MG63 (cell line): ENCODE data around the gene PTPRD. TPM values are rescaled to one million over a fixed set of nuclear protein-coding genes. Genes with fewer than 3 reads are reported as not detected.
"Not testable (repeated sequence)": the region's sequence is repeated elsewhere in the genome, so short reads cannot be mapped to it uniquely, and the experiment has no call there.

Experiments
- DNase-seq: peaks from one replicate; pipeline ENCODE4 v3.0.0-alpha.2; 2020
- H3K27me3 ChIP-seq: fragments of 250-450 bp; sonication (Bioruptor Pico); 2 replicates; pipeline ENCODE4 v1.5.1; 2020; ENCODE audit warnings: mild to moderate bottlenecking, moderate library complexity
- H3K36me3 ChIP-seq: fragments of 250-450 bp; sonication (Bioruptor Pico); 2 replicates; pipeline ENCODE4 v1.5.1; 2020; ENCODE audit warnings: mild to moderate bottlenecking, moderate library complexity
- H3K4me3 ChIP-seq: fragments of 250-450 bp; sonication (Bioruptor Pico); 2 replicates; pipeline ENCODE4 v1.5.1; 2020; ENCODE audit warnings: mild to moderate bottlenecking, moderate library complexity
- H3K9me3 ChIP-seq: fragments of 250-450 bp; sonication (Bioruptor Pico); 2 replicates; pipeline ENCODE4 v1.5.1; 2020; ENCODE audit warnings: mild to moderate bottlenecking, moderate library complexity
- total RNA-seq: library from RNA; depleted of rRNA; stranded (reverse); fragments of >200 nt; shearing (Covaris generic); gene quantifications from 2 replicates; pipeline ENCODE4 v1.2.3, GENCODE V29; 2014; ENCODE audit warnings: low replicate concordance

Gene PTPRD
- total RNA-seq, 1 experiment from 2014 or later: not detected

DNA sequence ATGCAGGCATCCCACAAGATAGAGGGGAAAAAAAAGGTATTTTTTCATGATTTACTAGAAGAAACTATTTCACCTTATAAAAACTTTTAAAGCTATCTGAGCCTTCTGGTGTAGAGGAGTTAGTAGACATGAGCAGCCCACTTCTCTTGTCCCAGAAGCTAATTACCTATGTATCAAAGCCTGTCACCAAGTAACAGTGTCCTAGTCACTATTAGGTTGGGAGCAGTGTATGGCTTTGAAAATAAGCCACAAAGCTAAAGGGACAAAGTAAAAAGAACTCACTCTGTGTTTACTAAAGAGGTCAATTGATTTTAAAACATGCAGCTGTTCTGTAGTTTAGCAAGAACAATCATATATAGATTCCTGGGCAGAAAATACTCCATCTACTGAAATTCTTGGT, 1286.1 kb downstream of the PTPRD start:
- no peak for DNase-seq
- Histone ChIP-seq H3K27me3 (no peaks in the 10 kb centered on the region), H3K9me3 (no peaks in the 10 kb centered on the region), H3K36me3 (no peaks in the 10 kb centered on the region), H3K4me3 (no peak overlapping the region)

DNA sequence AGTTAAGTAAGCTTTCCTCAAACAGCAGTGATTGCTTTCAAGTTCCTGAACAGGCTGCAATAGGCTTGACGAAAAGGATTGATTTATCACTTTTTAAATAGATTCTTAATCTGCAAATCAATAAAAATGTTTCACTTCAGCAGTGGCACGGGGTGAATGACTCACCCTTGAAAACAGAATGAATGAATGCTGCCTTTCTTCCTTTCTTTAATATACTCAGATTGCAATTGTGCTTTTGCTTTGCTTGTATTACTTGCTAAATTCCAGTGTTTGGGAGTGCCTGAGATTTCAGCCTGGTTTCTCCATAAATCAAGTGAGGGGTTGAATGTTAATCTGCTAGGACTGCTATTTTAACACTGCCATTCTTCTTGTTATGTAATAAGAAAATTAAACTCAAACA, 1293.8 kb downstream of the PTPRD start:
- no peak overlapping the region for H3K4me3 ChIP-seq
- H3K36me3 ChIP-seq: no peaks in the 10 kb centered on the region
- H3K9me3 ChIP-seq: no peaks in the 10 kb centered on the region
- H3K27me3 ChIP-seq: no peaks in the 10 kb centered on the region
- no peak for DNase-seq

DNA sequence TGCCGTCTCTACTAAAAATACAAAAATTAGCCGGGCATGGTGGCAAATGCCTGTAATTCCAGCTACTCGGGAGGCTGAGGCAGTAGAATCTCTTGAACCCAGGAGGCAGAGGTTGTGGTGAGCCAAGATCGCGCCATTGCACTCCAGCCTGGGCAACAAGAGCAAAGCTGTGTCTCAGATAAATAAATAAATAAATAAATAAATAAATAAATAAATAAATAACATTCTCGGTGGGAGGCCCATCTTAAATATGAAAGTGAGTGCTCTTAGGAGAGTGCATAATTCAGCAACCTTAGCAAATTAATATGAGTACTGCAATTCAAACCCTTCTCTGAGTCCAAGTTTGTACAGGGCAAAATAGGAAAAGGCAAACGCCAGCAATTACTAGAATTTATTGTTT, 1302.1 kb downstream of the PTPRD start:
- not testable (repeated sequence) for H3K4me3 ChIP-seq, H3K27me3 ChIP-seq, DNase-seq, H3K9me3 ChIP-seq, H3K36me3 ChIP-seq

DNA sequence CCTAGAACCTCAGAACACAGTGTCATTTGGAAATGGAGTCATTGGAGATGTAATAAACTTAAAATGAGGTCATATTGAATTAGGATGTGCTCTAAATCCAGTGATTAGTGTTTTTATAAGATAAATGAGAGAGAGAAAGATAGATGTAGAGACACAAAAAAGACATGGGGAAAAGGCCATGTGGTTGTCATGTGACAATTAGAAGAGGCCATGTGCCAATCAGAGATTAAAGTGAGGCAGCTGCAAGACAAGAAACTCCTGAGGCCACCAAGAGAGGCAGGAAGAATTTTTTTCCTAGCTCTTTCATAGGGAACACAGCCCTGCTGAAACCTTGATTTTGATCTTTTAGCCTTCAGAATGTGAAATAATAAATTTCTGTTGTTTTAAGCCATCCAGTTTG, 1307.2 kb downstream of the PTPRD start:
- no peak for DNase-seq

DNA sequence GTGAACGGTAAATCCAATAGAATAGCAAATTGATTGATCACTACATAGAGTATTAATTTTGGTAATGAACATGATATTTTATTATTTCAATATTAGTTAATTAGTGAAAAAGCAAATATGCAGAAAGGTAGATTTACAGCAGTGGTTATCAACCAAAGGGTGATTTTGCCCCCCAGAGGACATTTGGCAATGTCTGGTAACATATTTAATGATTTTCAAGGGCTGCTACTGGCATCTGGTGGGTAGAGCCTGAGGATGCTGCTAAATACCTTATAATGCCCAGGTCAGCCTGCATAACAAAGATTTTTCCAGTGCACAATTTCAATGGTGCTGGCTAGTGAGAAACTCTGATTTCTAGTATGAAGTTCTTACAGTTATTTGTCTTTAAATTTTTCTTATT, 1313.7 kb downstream of the PTPRD start:
- Histone ChIP-seq H3K27me3 (no peaks in the 10 kb centered on the region), H3K4me3 (no peak overlapping the region), H3K36me3 (no peaks in the 10 kb centered on the region), H3K9me3 (no peaks in the 10 kb centered on the region)
- no peak for DNase-seq

More for the DNA sequence above, 1307.2 kb downstream of the PTPRD start:
- no peaks in the 10 kb centered on the region for H3K9me3 ChIP-seq
- H3K27me3 ChIP-seq: no peaks in the 10 kb centered on the region
- H3K4me3 ChIP-seq: no peak overlapping the region
- no peaks in the 10 kb centered on the region for H3K36me3 ChIP-seq

DNA sequence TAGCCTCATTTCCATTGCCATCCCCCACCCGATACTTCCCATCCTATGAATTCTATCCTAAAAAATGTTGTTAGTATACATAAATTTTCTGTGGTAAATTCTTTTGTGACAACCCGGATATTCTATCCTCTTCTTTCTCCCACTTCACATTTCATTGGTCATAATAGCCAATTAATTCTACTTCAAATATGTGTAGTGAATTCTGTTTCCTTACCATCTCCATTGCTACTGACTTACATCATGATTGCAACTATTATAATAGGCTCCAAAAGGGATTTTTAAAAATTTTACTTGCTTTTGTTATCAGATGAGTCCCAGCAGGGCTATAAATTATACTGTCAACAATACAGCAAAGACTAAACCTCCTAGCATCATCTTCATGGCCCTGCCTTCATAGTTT, 1326.8 kb downstream of the PTPRD start:
- no peaks in the 10 kb centered on the region for H3K9me3 ChIP-seq
- no peaks in the 10 kb centered on the region for H3K27me3 ChIP-seq
- H3K36me3 ChIP-seq: no peaks in the 10 kb centered on the region
- no peak for DNase-seq
- H3K4me3 ChIP-seq: no peak overlapping the region

DNA sequence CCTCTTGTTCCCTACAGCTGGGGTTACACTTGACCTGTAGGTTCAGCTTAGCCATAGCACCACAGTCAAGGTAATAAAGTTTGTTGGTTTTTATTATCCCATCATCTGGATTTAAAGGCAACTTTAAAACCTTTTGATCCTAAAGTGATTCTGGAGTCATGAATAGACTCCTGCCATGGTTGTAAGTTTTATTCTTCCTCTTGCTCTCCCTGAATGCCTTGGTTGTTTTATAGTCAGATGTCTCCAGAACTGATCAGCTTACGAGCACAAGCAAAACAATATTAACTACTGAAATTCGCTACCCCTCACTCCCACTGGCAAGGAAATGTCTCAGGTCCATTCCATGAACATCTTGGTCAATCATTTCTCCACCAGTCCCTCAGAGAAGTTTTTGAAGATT, 1328.6 kb downstream of the PTPRD start:
- DNase-seq: no peak

DNA sequence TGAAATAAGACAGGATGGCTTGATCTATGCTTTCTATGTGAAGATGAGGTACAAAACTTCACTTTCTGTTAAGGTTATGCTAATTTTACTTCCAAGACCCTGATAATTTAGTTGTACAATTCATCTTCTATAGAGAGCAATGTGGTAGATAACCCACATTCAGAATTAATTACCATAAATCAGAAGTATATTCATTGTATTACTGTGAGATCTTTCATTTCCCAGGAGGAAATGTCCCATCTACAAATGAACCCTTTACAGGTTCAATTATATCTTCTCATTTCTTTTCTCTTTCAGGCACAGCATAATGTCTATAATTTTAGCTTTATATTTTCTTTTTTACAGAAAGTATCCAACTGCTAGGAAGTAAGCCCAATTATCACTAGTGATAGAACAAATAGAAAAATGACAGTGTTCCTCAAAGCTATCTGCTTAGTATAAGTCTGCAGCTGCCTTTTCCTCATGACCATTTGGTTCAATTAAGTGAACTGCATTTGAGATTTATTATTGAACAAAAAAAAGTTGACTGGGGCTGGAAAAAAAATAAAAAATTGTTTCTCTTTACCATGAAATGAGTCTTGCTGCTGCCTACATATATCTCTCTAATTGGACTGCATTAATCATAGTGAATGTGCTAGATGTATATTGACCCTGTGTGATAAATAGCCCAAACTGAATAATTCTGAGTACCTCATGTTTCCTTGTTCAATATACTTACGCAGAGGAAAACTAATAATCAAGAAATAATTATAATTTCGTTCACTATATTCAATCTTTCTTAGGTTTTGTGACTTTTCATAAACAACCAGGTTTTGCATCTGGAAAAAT, 1329.4 kb downstream of the PTPRD start:
- Histone ChIP-seq H3K9me3 (no peaks in the 10 kb centered on the region), H3K36me3 (no peaks in the 10 kb centered on the region), H3K27me3 (no peaks in the 10 kb centered on the region), H3K4me3 (no peak overlapping the region)
- no peak for DNase-seq

More for the DNA sequence above, 1328.6 kb downstream of the PTPRD start:
- H3K36me3 ChIP-seq: no peaks in the 10 kb centered on the region
- no peak overlapping the region for H3K4me3 ChIP-seq
- H3K27me3 ChIP-seq: no peaks in the 10 kb centered on the region
- H3K9me3 ChIP-seq: no peaks in the 10 kb centered on the region

DNA sequence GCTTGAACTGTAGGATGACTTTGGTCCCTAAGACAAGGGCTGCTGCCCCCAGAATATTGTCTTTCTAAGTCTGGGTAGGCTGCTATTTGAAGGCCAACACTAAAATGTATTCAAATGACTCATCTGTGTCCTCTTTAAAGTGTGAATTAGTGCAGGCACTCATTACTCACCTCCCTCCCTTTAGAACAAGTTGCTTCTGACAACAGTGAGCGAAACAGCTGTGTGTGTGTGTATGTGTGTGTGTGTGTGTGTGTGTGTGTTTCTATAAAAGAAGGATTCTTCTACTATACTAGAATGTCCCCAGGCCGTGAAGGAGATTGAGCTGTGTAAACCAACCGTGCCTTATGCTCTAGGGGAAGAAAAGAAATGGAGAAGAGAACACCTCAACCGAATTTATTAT, 1337.2 kb downstream of the PTPRD start:
- no peaks in the 10 kb centered on the region for H3K9me3 ChIP-seq
- no peaks in the 10 kb centered on the region for H3K27me3 ChIP-seq
- no peaks in the 10 kb centered on the region for H3K36me3 ChIP-seq
- DNase-seq: no peak
- H3K4me3 ChIP-seq: no peak overlapping the region

DNA sequence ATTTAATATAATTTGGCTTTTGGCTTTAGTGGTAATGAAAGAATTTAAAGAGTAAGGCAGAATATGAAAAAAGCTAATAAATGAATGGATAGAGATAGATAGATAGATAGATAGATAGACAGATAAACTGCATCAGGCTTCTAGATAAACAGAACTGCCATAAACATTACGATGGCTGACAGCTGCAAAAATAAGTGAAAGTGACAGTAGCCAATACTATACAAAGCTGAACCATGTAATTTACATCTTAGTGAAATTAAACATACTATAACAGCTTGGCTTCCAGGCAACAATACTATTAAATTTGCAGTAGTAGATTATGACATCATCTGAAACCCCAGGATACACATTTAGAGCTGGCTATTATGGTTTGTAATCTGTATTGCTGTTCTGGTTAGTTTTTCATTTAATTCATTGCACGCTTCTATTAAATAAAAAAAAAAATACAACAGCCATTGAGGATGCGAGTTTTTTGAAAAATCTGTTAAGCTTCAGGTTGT, 1354.8 kb downstream of the PTPRD start:
- H3K27me3 ChIP-seq: no peaks in the 10 kb centered on the region
- no peak for DNase-seq
- H3K4me3 ChIP-seq: no peak overlapping the region
- no peaks in the 10 kb centered on the region for H3K36me3 ChIP-seq
- H3K9me3 ChIP-seq: no peaks in the 10 kb centered on the region

DNA sequence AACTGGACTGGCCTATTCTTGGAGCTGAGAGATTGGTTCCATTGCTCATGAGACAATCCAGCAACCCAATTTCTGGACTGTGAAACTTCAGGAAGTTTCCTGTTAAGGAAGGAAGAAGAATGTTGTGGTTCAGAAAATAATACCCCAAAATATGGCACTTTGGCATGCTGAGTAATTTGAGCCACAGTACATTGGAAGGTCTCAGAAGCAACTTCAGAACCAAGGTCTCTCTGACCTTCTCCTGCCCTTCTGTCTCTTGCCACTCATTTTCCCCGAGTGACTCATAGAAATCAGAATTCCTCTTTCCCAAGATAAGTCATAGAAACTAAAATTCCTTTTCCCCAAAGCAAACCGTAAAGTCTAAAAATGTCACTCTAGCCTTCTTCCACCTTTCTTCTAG, 1366.1 kb downstream of the PTPRD start:
- H3K4me3 ChIP-seq: no peak overlapping the region
- no peaks in the 10 kb centered on the region for H3K9me3 ChIP-seq
- H3K36me3 ChIP-seq: no peaks in the 10 kb centered on the region
- no peaks in the 10 kb centered on the region for H3K27me3 ChIP-seq
- DNase-seq: no peak

DNA sequence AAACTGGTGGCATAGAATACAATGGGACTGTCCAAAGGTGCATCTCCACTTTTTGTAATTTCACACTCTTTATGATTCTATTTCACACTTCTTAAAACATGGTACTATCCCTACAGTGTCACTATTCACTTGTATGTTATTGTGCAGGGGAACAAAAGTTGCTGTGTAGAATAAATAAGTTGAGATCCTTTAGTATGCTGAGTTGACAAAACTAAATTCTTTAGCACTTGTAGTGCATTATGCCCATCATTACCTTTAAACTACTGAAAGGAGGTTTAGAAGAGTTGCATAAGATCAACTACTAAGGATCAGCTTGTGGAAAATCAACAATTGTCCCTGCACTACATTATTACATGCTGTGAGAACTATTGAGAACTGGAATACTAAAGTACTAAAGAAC, 1380.9 kb downstream of the PTPRD start:
- no peaks in the 10 kb centered on the region for H3K27me3 ChIP-seq
- no peaks in the 10 kb centered on the region for H3K9me3 ChIP-seq
- no peak for DNase-seq
- no peak overlapping the region for H3K4me3 ChIP-seq
- H3K36me3 ChIP-seq: no peaks in the 10 kb centered on the region

DNA sequence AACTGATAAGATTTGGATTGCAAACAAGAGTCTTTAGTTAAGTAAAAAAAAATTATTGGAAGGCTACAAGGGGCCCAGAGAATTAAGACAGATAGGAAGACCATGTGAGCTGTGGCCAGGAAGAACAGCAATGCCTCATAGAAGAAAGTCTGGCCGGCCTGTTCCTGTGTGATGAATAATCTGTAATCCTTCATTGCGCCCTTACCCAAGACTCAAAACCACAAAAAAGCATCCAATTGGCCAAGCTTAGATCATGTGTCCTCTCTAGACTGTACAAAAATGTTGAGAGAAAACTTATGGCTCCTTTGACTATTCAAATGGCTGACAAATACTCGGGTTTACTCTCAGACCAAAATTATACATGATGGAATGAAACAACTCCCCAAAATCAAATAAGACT, 1383.5 kb downstream of the PTPRD start:
- DNase-seq: no peak
- no peaks in the 10 kb centered on the region for H3K9me3 ChIP-seq
- H3K27me3 ChIP-seq: no peaks in the 10 kb centered on the region
- H3K36me3 ChIP-seq: no peaks in the 10 kb centered on the region
- H3K4me3 ChIP-seq: no peak overlapping the region

DNA sequence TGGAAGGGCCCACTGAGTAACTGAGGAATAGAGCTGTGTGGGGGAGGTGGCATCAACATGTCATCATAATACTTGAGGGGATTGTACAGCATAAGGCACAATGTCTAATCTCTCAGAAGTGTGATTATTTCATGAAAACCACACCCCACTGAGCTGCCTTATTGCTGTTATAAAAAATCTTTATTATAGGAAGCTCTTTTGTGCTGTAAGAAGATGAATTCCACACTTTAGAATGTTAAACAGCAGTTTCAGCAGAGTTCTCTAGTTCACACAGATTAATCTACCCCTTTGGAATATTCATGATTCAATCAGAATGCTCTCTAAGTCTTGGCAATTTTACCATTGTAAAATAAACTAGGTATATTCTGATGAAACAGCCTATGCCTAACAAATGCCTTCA, 1389.6 kb downstream of the PTPRD start:
- no peak for DNase-seq
- Histone ChIP-seq H3K4me3 (no peak overlapping the region), H3K9me3 (no peaks in the 10 kb centered on the region), H3K27me3 (no peaks in the 10 kb centered on the region), H3K36me3 (no peaks in the 10 kb centered on the region)

DNA sequence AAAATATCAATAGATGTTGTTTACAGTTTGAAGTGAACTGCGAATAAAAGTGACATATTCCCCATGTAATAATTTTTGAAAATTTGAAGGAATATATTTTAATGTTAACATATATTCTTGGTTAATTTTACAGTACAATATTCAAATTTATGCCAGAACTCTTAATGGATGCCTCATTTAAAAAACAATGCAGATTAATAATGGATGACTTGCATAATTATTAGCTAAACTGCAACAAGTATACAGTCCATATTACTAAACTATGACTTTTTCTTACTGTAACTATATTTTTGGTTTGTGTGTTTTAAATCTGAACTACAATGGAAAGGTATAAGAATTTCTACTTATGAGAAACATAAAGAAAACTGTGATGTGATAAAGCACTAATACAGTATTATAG, 1390.1 kb downstream of the PTPRD start:
- no peak overlapping the region for H3K4me3 ChIP-seq
- H3K36me3 ChIP-seq: no peaks in the 10 kb centered on the region
- DNase-seq: no peak
- H3K27me3 ChIP-seq: no peaks in the 10 kb centered on the region
- H3K9me3 ChIP-seq: no peaks in the 10 kb centered on the region

DNA sequence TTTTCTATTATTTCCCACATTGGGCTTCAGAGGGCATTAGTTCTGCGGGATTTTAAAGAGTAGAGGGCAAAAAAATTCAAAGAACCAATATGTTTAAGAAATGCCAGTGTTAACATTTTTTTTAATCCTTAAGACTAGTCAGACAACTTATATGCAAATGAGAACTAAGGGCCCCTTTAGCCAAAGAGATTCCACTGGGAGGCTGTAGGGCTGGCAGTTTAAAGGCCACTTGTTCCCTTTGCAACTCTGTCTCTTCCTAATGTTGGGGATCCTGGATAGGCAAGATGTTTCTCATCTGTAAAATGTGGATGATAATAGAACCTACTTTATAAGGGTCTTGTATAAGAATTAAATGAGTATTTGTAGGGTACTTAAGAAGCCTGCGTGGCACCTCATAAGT, 1395.9 kb downstream of the PTPRD start:
- no peak overlapping the region for H3K4me3 ChIP-seq
- no peak for DNase-seq
- H3K36me3 ChIP-seq: no peaks in the 10 kb centered on the region
- H3K9me3 ChIP-seq: no peaks in the 10 kb centered on the region
- no peaks in the 10 kb centered on the region for H3K27me3 ChIP-seq

DNA sequence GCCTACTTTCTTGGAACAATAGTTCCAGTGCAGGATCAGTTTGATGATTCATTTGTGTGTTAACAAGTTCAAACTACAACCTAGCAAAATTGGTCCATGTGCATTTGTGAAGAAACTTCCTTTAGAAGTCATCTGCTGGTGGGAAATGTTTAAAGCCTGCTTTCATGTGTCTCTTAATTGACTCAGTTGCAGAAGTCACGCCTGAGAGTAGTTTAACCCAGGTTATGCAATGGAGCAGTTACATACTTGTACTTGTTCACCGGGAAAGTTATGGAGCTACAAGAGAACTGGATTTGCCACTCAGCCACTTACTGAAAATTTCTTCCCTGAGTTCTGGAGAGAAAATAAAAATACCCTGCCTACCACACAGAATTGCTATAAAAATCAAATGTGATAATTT, 1397.8 kb downstream of the PTPRD start:
- H3K27me3 ChIP-seq: no peaks in the 10 kb centered on the region
- no peaks in the 10 kb centered on the region for H3K36me3 ChIP-seq
- H3K4me3 ChIP-seq: no peak overlapping the region
- DNase-seq: no peak
- no peaks in the 10 kb centered on the region for H3K9me3 ChIP-seq

DNA sequence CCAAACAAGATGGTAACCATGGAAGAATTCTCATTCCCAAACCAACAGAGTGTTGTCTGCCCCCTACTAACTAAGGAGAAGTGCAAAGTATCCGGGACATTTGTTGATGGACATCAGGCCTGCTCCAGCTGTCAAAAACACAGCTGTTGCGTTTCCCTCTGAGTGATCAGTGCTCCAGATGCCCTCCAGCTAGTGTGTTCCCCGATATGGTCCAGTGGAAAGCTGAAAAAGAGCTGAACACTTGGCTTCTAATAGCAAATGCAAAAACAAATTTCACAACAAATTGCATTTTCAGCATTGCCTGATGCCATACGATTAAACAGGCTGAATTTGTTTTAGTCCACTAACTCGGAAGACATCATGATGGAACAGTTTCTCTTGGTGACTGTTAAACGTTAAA, 1398.7 kb downstream of the PTPRD start:
- Histone ChIP-seq H3K9me3 (no peaks in the 10 kb centered on the region), H3K4me3 (no peak overlapping the region), H3K27me3 (no peaks in the 10 kb centered on the region), H3K36me3 (no peaks in the 10 kb centered on the region)
- DNase-seq: no peak
